ENCODE results near the gene CHCHD10. TPM values are rescaled to one million over a fixed set of nuclear protein-coding genes. Genes with fewer than 3 reads are reported as not detected.

CHCHD10 gene
- 10 to 100 TPM in 6 of 7 donors, 1 to 10 TPM in 1; 2.7 to 40.5 (median 22.9) TPM for total RNA-seq
- polyA plus RNA-seq, result 10 to 100 TPM; 17.6 to 20.1 TPM
- long read RNA-seq, donor 1, result 0 reads
- long read RNA-seq, donor 2, transcript CHCHD10-202 (4 exons, 1,171 nt), result major isoform, 29 of 30 reads
- long read RNA-seq, donor 2, partial matches to known transcripts, result 0 of 30 reads
- long read RNA-seq, donor 2, other reads (novel, unspliced or antisense), result 0 of 30 reads
- long read RNA-seq, donor 3, transcript CHCHD10-202 (4 exons, 1,171 nt), result major isoform, 8 of 8 reads
- long read RNA-seq, donor 3, partial matches to known transcripts, result 0 of 8 reads
- long read RNA-seq, donor 3, other reads (novel, unspliced or antisense), result 0 of 8 reads

- H3K9me3 ChIP-seq, result no peaks in the 10 kb centered on the region
- peaks cover 10% of the 10 kb centered on the region for H3K4me1 ChIP-seq (ENCODE audit: insufficient read depth)
- WGBS, 3 donors, result 2 to 3% (median 3%) methylated on average over 33 to 63 of the region's 63 CpGs
- no peaks in the 10 kb centered on the region for H3K36me3 ChIP-seq
- H3K27me3 ChIP-seq, result no peaks in the 10 kb centered on the region
- H3K4me3 ChIP-seq, result peak within 1 kb of the TSS; percentile 52
- intact Hi-C loops (cut with DNase I), result loop anchor here (2.0 to 5.0 kb wide), 2 partner anchors 47 to 79 kb away; no protein-coding TSS in a partner anchor
- DNase-seq, result peak; percentile 80 to 90 (median 84)
- no peak for TF ChIP-seq EP300 (IDR thresholded peaks at IDR 0.05)
- TF ChIP-seq, protein P1, sequence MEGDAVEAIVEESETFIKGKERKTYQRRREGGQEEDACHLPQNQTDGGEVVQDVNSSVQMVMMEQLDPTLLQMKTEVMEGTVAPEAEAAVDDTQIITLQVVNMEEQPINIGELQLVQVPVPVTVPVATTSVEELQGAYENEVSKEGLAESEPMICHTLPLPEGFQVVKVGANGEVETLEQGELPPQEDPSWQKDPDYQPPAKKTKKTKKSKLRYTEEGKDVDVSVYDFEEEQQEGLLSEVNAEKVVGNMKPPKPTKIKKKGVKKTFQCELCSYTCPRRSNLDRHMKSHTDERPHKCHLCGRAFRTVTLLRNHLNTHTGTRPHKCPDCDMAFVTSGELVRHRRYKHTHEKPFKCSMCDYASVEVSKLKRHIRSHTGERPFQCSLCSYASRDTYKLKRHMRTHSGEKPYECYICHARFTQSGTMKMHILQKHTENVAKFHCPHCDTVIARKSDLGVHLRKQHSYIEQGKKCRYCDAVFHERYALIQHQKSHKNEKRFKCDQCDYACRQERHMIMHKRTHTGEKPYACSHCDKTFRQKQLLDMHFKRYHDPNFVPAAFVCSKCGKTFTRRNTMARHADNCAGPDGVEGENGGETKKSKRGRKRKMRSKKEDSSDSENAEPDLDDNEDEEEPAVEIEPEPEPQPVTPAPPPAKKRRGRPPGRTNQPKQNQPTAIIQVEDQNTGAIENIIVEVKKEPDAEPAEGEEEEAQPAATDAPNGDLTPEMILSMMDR (IDR thresholded peaks at IDR 0.05), result peak; percentile 46 to 84 (median 82)
- no peak within 1 kb of the TSS for H3K27ac ChIP-seq
These were observed at the start of gene CHCHD10 for GRCh38 chr22:23767673-23768548. TSS of gene CHCHD10 (minus strand) at chr22:23767972. CDS start at chr22:23767874, 98 bp downstream.

DNA sequence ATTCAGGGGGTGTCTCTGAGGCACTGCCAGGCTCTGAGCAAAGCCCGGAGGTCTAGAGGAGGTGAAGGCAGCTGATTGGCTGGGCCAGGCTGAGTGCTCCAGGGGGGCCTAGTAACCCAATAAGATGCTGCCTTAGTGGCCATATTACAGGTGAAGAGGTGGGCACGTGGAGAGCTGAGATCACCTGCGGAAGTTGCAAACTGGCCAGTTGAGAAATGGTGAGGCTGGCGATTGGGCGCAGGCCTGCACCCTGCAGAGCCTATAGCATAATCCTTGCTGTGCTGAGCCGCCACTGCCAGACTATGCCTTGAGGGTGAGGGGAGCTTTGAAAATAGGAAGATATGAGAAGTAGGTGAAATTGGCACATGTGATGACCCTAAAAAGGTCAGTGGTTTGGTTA, 49.4 kb upstream of the CHCHD10 start:
- Histone ChIP-seq H3K27ac (no peak overlapping the region), H3K27me3 (no peaks in the 10 kb centered on the region), H3K9me3 (no peaks in the 10 kb centered on the region), H3K36me3 (no peaks in the 10 kb centered on the region), H3K4me1 (ENCODE audit: insufficient read depth) (no peaks in the 10 kb centered on the region), H3K4me3 (no peak overlapping the region)
- TF ChIP-seq, protein P1 (IDR thresholded peaks at IDR 0.05), result no peak
- no peak for TF ChIP-seq POLR2A (IDR thresholded peaks at IDR 0.05)
- TF ChIP-seq EP300 (IDR thresholded peaks at IDR 0.05), result no peak
- intact Hi-C loops (cut with DNase I), result no loop called here
- 93 to 96% (median 95%) methylated on average over 6 of the region's 6 CpGs for WGBS, 3 donors
- DNase-seq, result no peak

GRCh38 chr22:23816156-23816976, 48.6 kb upstream of the CHCHD10 start:
- 77 to 85% (median 85%) methylated on average over 14 to 18 of the region's 18 CpGs for WGBS, 3 donors
- no peaks in the 10 kb centered on the region for H3K4me1 ChIP-seq (ENCODE audit: insufficient read depth)
- no peak overlapping the region for H3K4me3 ChIP-seq
- DNase-seq, result no peak
- H3K36me3 ChIP-seq, result no peaks in the 10 kb centered on the region
- no peak overlapping the region for H3K27ac ChIP-seq
- no peaks in the 10 kb centered on the region for H3K9me3 ChIP-seq
- TF ChIP-seq POLR2A (IDR thresholded peaks at IDR 0.05) (no peak), EP300 (IDR thresholded peaks at IDR 0.05) (no peak)
- TF ChIP-seq, protein P1 (IDR thresholded peaks at IDR 0.05), result no peak
- intact Hi-C loops (cut with DNase I), result no loop called here
- no peaks in the 10 kb centered on the region for H3K27me3 ChIP-seq
